ENCODE data around the gene UBE2M.
"Not testable (repeated sequence)": the region's sequence is repeated elsewhere in the genome, so short reads cannot be mapped to it uniquely, and the experiment has no call there.

The UBE2M gene

DNA sequence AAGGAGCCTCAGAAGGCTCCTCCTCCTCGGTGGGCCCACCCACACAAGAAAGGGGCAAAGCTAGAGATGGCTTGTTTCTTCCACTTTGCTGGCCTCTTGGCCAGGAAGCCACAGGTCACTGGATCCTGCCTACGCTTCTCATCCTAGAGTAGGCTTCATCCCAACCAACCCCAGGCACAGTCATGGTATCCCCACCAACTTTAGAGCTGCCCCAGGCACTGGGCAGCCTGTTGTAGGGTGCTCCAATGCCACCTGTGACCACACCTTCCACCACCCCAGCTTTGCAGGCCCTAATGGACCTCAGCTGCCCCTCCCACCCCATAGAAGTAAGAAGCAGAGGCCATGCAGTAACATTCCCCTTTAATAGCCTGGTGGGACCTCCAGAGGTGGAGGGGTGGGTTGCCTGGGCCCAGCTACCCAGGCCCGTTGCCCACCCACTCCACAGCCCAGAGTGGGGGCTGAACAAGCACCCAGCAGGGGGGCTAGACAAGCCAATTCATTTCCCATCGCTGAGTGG lies 3.0 kb downstream of the UBE2M start:
- no peak for DNase-seq

- DNase-seq: no peak
Observed at GRCh38 chr19:58554494-58555368, 3.7 kb downstream of the UBE2M start, which contains the start of gene CHMP2A. TSS of gene CHMP2A (minus strand) at chr19:58555105. CDS start at chr19:58554212, 893 bp downstream.

DNA sequence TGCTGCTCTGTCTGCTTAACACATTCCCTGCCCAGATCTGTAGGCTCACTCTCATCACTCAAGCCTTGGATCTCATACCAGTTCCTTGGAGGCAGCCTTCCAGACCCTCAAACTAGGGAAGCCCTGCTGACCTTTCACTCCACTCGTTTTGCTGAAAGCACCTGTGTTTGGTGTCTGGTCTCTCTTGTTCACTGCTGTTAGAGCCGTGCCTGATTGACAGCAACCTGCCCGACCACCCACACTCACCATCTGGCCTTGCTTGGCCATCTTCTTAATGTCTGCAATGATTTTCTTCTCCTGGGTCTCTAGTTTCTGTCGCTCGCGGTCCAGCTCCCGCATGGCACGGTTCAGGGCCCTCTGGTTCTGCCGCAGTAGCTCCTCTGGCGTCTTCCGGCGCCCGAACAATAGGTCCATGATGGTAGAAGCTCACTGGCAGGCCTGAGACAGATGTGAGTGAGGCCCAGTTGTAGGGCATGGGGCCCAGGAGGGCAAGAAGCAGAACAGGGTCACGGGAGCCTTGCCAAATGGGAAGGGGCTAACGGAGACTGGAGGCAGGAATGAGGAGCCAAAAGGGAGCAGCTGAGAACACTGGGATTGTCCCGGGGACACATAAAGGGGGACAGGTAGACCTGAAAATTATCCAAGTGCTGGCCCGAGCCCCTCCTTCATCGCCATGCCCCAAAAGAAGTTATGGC lies 4.5 kb downstream of the UBE2M start:
- DNase-seq: no peak

DNA sequence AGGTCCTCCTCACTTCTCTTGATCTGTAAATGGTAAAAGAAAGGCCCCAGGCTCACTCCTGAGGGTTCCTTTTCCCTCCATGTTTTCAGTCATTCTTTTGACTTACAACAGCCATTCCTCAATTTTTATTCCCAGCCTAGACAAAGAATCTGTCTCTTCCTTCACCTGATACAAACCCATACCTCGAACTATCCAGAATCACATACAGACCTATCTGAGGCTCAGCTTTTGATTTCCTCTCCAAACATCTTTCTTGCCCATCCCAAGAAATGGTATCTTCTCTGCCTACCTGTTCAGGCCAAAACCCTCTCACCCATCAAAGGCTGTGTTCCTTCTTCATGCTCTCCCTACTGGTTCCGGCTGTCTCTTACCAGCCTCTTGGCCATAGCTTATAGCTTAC lies 5.8 kb downstream of the UBE2M start:
- no peak for DNase-seq

GRCh38 chr19:58551577-58552471 lies 6.6 kb downstream of the UBE2M start:
- DNase-seq: no peak

DNA sequence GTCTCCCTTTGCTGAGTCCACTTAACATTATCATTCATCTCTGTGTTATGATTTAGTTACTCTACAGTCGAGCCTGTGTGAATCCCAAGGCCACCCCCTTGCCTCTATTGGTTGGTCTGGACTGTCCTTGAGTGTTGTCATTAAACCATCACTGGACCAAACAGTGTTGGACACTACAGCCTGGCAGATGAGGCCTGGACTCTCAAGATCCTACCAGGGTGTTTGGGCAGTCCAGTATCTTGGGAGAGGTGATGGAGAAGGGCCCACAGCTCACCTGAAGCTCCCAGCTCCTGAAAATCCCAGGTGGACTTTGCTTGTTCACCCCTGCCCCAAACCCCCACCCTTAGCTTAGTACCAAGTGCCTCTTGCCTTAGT lies 7.3 kb downstream of the UBE2M start:
- no peak for DNase-seq

- no peak for DNase-seq
Observed at GRCh38 chr19:58550362-58551122, 7.9 kb downstream of the UBE2M start.

GRCh38 chr19:58549664-58550361 lies 8.6 kb downstream of the UBE2M start:
- DNase-seq: no peak

- no peak for DNase-seq
Observed at GRCh38 chr19:58548859-58549663, 9.3 kb downstream of the UBE2M start.

GRCh38 chr19:58547323-58548312 lies 10.8 kb downstream of the UBE2M start:
- no peak for DNase-seq

GRCh38 chr19:58546019-58546530 lies 12.3 kb downstream of the UBE2M start:
- no peak for DNase-seq

DNA sequence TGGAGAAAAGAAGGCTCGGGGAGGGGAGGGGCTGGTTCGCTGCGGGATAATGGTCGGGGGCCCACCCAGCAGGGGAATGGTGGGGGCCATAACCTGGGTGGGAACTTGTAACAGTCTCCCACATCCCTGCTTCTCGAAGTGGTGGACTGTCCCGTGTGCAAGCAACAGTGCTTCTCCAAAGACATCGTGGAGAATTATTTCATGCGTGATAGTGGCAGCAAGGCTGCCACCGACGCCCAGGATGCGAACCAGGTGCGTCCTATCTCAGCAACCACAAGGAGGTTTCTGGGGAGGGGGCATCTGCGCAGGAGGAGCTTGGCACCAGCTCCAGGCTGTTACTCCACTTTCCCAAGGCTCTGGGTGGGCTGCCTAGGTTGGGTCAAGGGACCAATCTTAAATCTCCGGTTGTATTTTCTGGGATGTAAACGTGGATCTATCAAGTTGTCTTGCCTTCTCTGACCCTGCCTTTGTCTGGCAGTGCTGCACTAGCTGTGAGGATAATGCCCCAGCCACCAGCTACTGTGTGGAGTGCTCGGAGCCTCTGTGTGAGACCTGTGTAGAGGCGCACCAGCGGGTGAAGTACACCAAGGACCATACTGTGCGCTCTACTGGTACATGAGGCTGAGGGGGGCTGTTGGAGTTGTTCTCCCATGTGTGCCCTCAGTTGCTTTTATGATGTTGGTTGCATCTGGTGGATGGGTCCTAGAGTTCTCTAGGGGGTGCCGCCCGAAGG lies 13.0 kb downstream of the UBE2M start:
- DNase-seq: no peak

- no peak for DNase-seq
Observed at GRCh38 chr19:58544591-58545285, 13.7 kb downstream of the UBE2M start.

DNA sequence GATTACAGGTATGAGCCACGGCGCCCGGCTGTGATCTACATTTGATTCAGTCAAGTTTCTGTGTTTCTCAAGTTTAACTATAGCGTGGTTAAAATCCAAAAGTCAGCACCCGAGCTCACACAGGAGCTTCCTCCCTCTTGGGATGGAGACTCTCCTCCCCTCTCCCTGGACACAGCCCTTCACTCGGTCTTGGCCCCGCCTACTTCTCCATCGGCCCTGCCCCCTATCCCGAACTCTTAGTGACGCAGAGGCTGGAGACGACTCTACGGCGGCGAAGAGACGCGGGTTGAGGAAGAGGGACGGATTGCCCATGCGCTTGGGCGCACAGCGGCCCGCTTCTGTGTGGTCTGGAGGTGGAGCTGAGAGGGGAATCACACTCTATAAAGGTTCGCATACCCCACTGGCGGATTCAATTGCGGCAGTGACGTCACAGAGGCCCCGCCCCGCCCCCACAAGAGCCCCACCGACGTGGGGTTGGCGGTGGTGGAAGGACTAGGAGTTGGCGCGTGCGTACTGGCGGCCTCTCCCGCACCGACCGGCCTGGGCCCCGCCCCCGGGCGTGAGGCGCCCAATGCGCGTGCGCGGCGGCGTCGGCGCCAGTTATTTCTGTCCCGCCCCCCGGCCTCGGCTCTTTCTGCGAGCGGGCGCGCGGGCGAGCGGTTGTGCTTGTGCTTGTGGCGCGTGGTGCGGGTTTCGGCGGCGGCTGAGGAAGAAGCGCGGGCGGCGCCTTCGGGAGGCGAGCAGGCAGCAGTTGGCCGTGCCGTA lies 14.4 kb downstream of the UBE2M start, which contains the start of gene TRIM28:
TSS of gene TRIM28 (plus strand) at position 239 of the 765 bp plus-strand sequence. CDS start 694 bp downstream, outside the sequence.
- DNase-seq: no peak

DNA sequence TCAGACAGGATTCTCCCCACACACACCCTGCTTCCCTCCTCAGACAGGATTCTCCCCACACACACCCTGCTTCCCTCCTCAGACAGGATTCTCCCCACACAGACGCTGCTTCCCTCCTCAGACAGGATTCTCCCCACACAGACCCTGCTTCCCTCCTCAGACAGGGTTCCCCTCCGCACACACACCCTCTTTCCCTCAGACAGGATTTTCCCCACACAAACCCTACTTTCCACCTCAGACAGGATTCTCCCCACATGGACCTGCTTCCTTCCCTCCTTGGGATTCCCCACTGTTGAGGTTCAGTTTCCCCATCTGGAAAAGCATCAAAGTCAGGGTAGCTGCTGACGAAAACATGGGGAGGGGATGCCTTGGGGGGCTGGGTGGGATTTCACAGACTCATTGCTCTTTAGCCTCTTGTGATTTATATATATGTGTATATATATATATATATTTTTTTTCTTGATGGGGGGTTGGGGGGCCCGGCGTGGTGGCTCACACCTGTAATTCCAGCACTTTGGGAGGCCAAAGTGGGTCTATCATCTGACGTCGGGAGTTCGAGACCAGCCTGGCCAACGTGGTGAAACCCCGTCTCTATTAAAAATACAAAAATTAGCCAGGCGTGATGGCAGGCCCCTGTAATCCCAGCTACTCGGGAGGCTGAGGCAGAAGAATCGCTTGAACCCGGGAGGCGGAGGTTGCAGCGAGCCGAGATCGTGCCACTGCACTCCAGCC lies 15.6 kb downstream of the UBE2M start:
- not testable (repeated sequence) for DNase-seq

GRCh38 chr19:58539169-58539559 lies 19.2 kb downstream of the UBE2M start:
- not testable (repeated sequence) for DNase-seq
